Tibial nerve (tissue), 4 donors: ENCODE measurements around the gene LRRC26. TPM values are rescaled to one million over a fixed set of nuclear protein-coding genes. Genes with fewer than 3 reads are reported as not detected.
"Not testable (repeated sequence)": the region's sequence is repeated elsewhere in the genome, so short reads cannot be mapped to it uniquely, and the experiment has no call there.

Experiments
- DNase-seq, 2 donors: peaks; one replicate each; pipeline ENCODE4 v3.0.0-alpha.2; 2019; ENCODE audit warnings: low spot score in 2 of 2
- H3K27ac ChIP-seq, 4 donors: fragments of 200-600 bp; sonication (generic) in 3 of 4; one replicate each; pipeline ENCODE4 v1.5.1; 2017 to 2019; ENCODE audit warnings: mild to moderate bottlenecking in 1 of 4
- H3K27me3 ChIP-seq, 2 donors: fragments of 200-600 bp; sonication (generic) in 1 of 2; one replicate each; pipeline versions ENCODE4 v1.5.1 to v1.6.0; 2017 to 2019
- H3K36me3 ChIP-seq, 3 donors: fragments of 200-600 bp; sonication (generic); one replicate each; pipeline ENCODE4 v1.5.1; 2018 to 2019
- H3K4me1 ChIP-seq, 4 donors: fragments of 200-600 bp; sonication (generic) in 3 of 4; one replicate each; pipeline ENCODE4 v1.5.1; 2017 to 2019
- H3K4me3 ChIP-seq, 4 donors: fragments of 200-600 bp; sonication (generic) in 3 of 4; one replicate each; pipeline ENCODE4 v1.5.1; 2017 to 2019; ENCODE audit warnings: mild to moderate bottlenecking in 1 of 4, moderate library complexity in 1 of 4
- H3K9me3 ChIP-seq, 4 donors: fragments of 200-600 bp; sonication (generic) in 3 of 4; one replicate each; pipeline ENCODE4 v1.5.1; 2017 to 2019
- CTCF ChIP-seq, 5 experiments: fragments of 200-600 bp in 3 of 5; fragments of 450-650 bp in 2 of 5; sonication (generic) in 3 of 5; IDR thresholded peaks; one replicate each; pipeline ENCODE4 v1.5.1; 2016 to 2019; ENCODE audit warnings: antibody characterized with exemption in 5 of 5, mild to moderate bottlenecking in 3 of 5, moderate library complexity in 2 of 5
- EP300 ChIP-seq, 2 donors: sonication (generic); formaldehyde crosslinking; IDR thresholded peaks; one replicate each; pipeline ENCODE4 v1.6.1; 2017; ENCODE audit warnings: antibody characterized with exemption in 2 of 2, mild to moderate bottlenecking in 1 of 2
- POLR2A ChIP-seq, 2 donors: fragments of 450-650 bp; IDR thresholded peaks; one replicate each; pipeline ENCODE4 v1.6.1; 2017; ENCODE audit warnings: antibody characterized with exemption in 2 of 2, mild to moderate bottlenecking in 2 of 2, moderate library complexity in 2 of 2
- WGBS, 2 donors: methylation state at CpG; one replicate each; pipeline ENCODE4 v1.1.5; 2018; 5-methylcytosine and 5-hydroxymethylcytosine counted together
- total RNA-seq, 4 donors: library from RNA; depleted of rRNA; stranded (reverse); fragments of >200 nt; gene quantifications; one replicate each; pipeline ENCODE4 v1.1.0, GENCODE V29; 2016

LRRC26 gene
- total RNA-seq, 4 donors from 2014 or later, result not detected

GRCh38 chr9:137128862-137129455 lies 40.9 kb downstream of the LRRC26 start:
- WGBS, 2 donors, result 27 to 28% methylated on average over 24 to 29 of the region's 37 CpGs
- H3K27ac ChIP-seq, result peak overlapping the region in 3 of 4 donors; percentile 71 to 79 (median 72)

GRCh38 chr9:137128158-137128861 lies 41.5 kb downstream of the LRRC26 start:
- Histone ChIP-seq H3K4me1 (peaks cover 0 to 33% (median 9%) of the 10 kb centered on the region in 4 donors), H3K27ac (peak overlapping the region in 2 of 4 donors; percentile 14 to 79), H3K4me3 (peak overlapping the region in 3 of 4 donors; percentile 55 to 65 (median 61)), H3K36me3 (no peaks in the 10 kb centered on the region), H3K27me3 (peaks cover 0 to 8% of the 10 kb centered on the region in 2 donors), H3K9me3 (peaks cover 0 to 28% (median 0%) of the 10 kb centered on the region in 4 donors)
- TF ChIP-seq EP300 (IDR thresholded peaks at IDR 0.05) (no peak), POLR2A (IDR thresholded peaks at IDR 0.05) (no peak), CTCF (IDR thresholded peaks at IDR 0.05) (no peak)
- DNase-seq, result no peak
- 62 to 64% methylated on average over 19 of the region's 19 CpGs for WGBS, 2 donors

More at GRCh38 chr9:137128862-137129455, 40.9 kb downstream of the LRRC26 start:
- Histone ChIP-seq H3K36me3 (no peaks in the 10 kb centered on the region), H3K9me3 (peaks cover 0 to 28% (median 0%) of the 10 kb centered on the region in 4 donors), H3K27me3 (peaks cover 0 to 14% of the 10 kb centered on the region in 2 donors), H3K4me1 (peaks cover 0 to 33% (median 9%) of the 10 kb centered on the region in 4 donors), H3K4me3 (peak overlapping the region; percentile 55 to 65 (median 60))
- DNase-seq, result no peak
- TF ChIP-seq POLR2A (IDR thresholded peaks at IDR 0.05), result no peak

- no peak for DNase-seq
- peaks cover 0 to 5% of the 10 kb centered on the region in 2 donors for H3K27me3 ChIP-seq
- peak overlapping the region in 2 of 4 donors; percentile 26 to 34 for H3K4me3 ChIP-seq
- WGBS, 2 donors, result 61 to 63% methylated on average over 24 of the region's 24 CpGs
- peak overlapping the region in 2 of 4 donors; percentile 14 to 60 for H3K27ac ChIP-seq
- TF ChIP-seq CTCF (IDR thresholded peaks at IDR 0.05), result no peak
- TF ChIP-seq POLR2A (IDR thresholded peaks at IDR 0.05), result no peak
- peaks cover 0 to 33% (median 9%) of the 10 kb centered on the region in 4 donors for H3K4me1 ChIP-seq
- H3K9me3 ChIP-seq, result peaks cover 0 to 24% (median 0%) of the 10 kb centered on the region in 4 donors
- H3K36me3 ChIP-seq, result no peaks in the 10 kb centered on the region
Observed at GRCh38 chr9:137127301-137128157, 42.3 kb downstream of the LRRC26 start.

GRCh38 chr9:137126786-137127185 lies 43.1 kb downstream of the LRRC26 start:
- TF ChIP-seq EP300 (IDR thresholded peaks at IDR 0.05) (no peak), POLR2A (IDR thresholded peaks at IDR 0.05) (no peak), CTCF (IDR thresholded peaks at IDR 0.05) (no peak)
- 51 to 60% methylated on average over 3 of the region's 3 CpGs for WGBS, 2 donors
- Histone ChIP-seq H3K27me3 (peaks cover 0 to 5% of the 10 kb centered on the region in 2 donors), H3K36me3 (no peaks in the 10 kb centered on the region), H3K4me3 (peak overlapping the region in 1 of 4 donors; percentile 34), H3K9me3 (peaks cover 0 to 18% (median 0%) of the 10 kb centered on the region in 4 donors), H3K27ac (peak overlapping the region in 1 of 4 donors; percentile 60), H3K4me1 (peaks cover 0 to 33% (median 9%) of the 10 kb centered on the region in 4 donors)
- DNase-seq, result no peak

- H3K9me3 ChIP-seq, H3K27ac ChIP-seq, H3K27me3 ChIP-seq, H3K4me3 ChIP-seq, H3K36me3 ChIP-seq, DNase-seq: not testable (repeated sequence)
- peaks cover 0 to 25% (median 9%) of the 10 kb centered on the region in 4 donors for H3K4me1 ChIP-seq
- 92 to 95% methylated on average over 5 of the region's 5 CpGs for WGBS, 2 donors
Observed at GRCh38 chr9:137123952-137124462, 45.8 kb downstream of the LRRC26 start.
